HG03175 (cell line): Measurements from ENCODE around the gene PAGE2.
"Not testable (repeated sequence)": the region's sequence is repeated elsewhere in the genome, so short reads cannot be mapped to it uniquely, and the experiment has no call there.

Experiments used
- ATAC-seq: cut with Tn5 transposase; IDR thresholded peaks from one replicate; pipeline ENCODE4 v1.9.1; 2021; ENCODE audit warnings: mild to moderate bottlenecking, moderate library complexity; ENCODE audit not compliant: unreplicated experiment

The PAGE2 gene, protein sequence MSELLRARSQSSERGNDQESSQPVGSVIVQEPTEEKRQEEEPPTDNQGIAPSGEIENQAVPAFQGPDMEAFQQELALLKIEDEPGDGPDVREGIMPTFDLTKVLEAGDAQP

DNA sequence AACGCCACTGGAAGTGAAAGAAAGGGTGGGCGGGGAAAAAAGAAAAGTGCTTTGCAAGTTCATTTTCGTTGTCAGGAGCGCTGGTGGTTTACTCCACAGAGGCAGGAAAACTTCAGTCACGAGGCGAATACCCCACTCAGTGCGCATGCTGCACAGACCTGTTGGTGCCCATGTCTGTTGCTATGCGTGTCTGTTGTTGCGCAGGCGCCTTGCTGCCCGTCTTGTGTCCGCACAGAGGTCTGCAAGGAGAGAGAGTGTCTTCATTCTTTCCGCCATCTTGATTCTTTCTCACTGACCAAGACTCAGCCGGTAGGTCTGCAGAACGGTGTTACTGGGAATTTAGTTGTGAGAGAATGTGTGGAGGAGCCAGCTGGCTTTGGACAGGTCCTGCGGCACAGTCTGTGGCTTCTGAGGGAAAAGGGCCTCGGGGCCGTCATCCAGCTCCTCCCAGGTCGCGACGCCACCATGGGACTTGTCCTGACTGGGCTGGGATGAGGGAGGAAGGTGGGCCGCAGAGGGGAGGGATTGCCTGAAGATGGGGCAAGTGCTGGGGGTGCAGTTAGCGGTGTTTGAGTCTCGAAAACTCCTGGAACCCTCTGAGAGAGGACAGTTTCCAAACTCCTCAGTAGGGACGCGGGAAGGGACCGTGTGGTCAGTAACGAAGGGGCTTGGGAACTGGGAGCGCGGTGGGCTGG, at the start of gene PAGE2:
Gene PAGE2, plus strand, starts transcription at position 224 of the 695 bp plus-strand sequence. CDS start 1,003 bp downstream, outside the sequence.
- no peak for ATAC-seq

DNA sequence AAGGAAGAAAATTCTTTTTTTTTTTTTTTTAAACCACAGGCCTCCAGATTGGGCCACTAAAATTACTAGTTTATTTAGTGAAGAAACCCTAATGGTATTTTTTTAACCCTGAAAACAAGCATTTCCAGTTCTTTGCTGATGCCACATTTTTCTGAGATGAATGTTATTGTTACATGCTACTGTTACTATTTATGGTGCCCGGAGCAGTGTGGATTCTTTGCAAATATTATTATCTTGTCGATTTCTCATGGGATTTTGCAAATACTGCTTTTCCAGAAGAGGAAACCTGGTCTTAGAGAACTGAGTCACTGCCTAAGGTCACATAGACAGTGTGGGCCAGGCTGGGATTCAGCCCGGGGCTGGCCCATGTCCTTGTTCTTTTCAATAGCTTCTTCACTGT, 49.3 kb upstream of the PAGE2 start:
- no peak for ATAC-seq

DNA sequence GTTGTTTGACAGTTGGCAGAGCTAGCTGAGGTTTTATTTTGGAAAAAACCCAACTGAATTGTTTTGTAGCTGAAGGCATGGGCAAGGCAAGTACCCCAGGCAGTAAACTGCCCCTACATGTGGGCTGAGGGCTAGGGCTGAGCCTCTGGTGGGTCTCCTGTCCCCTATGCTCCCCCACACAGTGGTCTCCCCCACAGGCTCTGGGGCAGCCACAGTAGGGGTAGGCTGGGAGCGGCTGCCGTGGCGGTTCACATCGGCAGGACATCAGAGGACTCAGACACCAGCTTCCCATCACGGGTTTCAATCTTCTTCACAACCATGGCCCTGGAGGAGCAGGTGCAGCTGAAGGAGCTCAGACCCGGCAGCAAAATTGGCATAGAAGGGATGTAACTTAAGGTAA, 47.3 kb upstream of the PAGE2 start:
- ATAC-seq, result no peak

DNA sequence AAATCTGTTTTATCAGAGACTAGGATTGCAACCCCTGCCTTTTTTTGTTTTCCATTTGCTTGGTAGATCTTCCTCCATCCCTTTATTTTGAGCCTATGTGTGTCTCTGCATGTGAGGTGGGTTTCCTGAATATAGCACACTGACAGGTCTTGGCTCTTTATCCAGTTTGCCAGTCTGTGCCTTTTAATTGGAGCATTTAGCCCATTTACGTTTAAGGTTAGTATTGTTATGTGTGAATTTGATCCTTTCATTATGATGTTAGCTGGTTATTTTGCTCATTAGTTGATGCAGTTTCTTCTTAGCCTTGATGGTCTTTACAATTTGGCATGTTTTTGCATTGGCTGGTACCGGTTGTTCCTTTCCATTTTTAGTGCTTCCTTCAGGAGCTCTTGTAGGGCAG, 38.2 kb upstream of the PAGE2 start:
- ATAC-seq, result not testable (repeated sequence)

DNA sequence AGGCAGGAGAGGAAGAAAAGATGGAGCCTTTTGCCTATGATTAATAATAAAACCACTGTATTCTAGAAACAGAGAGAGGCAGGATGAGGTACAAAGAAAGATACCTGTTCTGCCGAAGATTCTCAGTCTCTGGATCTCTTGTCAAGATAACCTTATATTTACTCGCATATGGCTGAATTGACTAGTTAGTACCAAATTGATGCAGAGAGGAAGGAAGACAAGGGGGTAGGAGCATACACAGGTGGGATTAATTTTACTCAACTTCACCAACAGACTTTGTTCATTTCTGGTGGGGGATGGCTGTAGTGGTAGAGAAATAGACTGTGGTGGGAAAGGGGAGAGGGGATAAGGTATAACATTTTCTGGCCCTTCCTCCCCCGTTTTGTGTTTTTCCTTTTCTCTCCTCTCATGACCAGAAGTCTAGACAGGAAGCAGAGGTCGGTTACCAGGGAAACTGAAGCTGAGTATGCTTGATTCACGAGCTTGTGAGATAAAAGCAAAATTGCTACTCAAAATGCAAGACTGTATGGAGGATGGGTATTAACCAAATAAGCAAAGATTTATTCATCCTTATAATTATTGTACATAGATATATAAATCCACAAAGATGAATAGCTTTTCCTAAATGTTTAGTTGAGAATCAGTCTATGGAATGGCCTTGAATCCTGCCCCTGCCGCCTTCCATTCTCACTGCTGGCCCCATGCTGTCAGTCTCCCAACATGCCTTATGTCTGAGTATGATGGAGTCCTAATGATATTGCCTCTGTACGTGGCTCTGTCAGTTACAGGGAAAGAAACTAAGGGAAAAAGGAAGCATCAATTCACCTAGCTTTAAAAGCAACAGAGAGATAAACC, 31.8 kb upstream of the PAGE2 start:
- no peak for ATAC-seq

DNA sequence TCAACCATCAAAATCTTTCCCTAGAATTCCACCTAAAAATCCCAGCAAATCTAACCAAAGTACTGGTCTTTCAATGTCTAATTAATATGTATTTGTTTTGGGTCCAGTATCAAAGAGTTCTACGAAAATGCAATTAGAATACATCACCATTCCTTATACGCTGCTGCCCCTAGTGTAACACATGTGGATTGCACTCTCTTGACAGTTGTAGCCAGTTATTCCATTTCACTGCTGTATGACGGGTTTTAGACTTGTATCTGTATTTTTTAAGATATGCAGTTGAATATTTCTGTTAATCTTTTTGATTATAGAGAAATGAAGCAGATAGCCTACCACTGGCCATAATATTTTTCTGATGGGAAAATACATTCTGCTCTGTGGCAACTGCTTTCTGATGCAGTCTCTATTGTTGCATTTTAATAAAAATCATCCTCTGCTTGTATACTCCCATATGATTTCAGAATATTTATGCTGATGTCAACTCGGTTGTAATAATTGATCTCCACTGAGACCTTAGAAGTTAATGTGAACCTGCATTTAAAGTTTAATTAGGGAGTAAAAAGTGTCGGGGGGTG, 31.1 kb upstream of the PAGE2 start:
- ATAC-seq, result no peak

DNA sequence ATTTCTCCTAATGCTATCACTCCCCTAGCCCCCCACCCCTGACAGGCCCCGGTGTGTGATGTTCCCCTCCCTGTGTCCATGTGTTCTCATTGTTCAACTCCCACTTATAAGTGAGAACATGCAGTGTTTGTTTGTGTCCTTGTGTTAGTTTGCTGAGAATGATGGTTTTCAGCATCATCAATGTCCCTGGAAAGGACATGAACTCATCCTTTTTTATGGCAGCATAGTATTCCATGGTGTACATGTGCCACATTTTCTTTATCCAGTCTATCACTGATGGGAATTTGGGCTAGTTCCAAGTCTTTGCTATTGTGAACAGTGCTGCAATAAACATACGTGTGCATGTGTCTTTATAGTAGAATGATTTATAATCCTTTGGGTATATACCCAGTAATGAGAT, 21.6 kb upstream of the PAGE2 start:
- ATAC-seq, result not testable (repeated sequence)

DNA sequence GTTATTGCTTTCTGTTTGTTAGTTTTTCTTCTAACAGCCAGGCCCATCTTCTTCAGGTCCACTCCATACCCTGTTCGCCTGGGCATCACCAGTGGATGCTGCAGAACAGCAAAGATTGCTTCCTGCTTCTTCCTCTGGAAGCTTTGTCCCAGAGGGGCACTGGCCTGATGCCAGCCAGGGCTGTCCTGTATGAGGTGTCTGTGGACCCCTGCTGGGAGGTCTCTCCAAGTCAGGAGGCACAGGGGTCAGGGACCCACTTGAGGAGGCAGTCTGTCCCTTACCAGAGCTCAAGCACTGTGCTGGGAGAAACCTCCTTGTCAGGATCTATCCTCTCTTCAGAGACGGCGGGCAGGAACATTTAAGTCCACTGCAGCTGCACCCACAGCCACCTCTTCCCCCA, 16.5 kb upstream of the PAGE2 start:
- ATAC-seq, result no peak

DNA sequence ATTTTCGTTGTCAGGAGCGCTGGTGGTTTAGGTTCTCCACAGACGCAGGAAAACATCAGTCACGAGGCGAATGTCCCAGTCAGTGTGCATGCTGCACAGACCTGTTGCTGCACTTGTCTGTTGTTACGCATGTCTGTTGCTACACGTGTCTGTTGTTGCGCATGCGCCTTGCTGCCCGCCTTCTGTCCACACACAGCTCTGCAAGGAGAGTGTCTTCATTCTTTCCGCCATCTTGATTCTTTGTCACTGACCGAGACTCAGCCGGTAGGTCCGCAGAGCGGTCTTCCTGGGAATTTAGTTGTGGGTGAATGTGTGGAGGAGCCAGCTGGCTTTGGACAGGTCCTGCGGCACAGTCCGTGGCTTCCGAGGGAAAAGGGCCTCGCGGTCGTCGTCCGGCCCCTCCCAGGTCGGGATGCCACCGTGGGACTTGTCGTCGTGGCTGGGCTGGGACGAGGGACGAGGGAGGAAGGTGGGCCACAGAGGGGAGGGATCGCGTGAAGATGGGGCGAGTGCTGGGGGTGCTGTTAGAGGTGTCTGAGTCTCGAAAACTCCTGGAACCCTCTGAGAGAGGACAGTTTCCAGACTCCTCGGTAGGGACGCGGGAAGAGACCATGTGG, 13.9 kb upstream of the PAGE2 start, which contains the start of gene PAGE2B:
Gene PAGE2B, plus strand, starts transcription at position 180 of the 617 bp plus-strand sequence. CDS start 1,012 bp downstream, outside the sequence.
- no peak for ATAC-seq

DNA sequence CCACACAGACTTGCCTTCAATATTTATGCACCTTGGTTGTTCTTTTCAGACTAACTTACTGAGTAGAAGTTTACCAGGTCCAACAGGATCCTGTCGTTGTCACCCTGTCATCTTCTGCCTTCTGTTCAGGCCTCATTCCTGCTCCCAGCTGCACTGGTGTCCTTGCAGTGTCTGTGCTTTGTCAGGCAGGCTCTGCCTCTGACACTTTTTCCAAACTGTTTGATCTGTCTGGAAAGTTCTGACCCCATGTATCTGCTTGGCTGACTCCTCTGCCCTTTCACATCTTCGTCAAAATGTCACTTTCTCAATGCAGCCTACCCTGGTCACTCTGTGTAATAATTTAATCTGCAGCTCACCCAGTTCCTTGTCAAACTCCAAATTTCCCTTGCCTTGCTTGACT, 9.9 kb downstream of the PAGE2 start:
- ATAC-seq, result no peak

DNA sequence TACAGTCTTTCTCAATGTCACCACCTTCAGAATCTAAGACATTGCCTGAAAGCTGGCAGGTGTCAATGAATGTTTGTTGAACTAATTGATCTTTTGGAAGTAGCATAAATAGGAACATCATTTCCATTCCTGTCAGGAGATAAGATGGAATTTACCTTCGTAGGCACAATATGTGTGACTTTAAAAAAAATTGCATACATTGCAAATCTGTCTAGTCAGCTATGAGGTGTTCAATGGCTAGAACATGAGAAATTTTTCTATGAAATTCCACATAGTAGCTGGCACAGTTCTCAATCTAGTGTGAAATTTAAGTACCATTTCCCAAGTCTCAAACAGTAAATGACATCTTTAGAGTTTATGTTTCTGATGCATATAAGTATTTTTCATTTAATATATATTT, 10.3 kb downstream of the PAGE2 start:
- ATAC-seq, result no peak

DNA sequence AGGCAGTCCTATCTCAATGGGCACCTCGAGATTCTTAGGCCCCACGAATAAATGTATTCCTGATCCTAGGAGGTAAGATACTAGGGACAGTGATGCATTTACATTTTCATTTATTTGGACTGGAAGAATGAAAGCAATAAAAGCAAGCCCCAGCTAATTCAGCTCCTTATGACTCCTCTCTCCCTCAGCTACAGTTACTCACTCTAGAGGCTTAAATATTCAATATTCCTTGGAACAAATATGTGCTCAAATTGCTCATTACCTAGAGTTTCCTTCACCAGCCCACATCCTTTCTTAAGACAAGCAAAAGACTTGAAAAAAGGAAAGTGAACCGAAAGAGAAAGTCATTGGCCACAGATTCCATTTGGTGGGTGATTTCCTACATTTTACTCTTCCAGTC, 13.9 kb downstream of the PAGE2 start:
- ATAC-seq, result no peak

DNA sequence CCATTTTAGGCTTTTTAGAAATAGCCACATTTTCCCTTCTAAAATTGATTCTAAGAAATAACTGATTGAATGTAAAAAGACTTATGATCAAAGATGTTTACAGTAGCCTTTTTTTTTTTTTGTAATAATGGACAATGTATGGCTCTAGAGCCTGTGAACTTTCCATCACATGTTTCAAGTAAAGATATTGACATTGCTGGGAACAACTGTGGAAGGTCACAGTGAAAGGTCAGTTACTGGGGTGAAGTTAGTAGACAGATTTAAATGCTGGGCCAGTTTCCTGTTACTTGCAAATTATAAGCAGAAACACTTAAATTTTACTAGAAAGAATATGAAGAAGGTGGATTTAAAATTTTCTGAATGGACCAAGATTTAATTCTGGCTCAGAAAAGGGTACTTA, 18.4 kb downstream of the PAGE2 start:
- ATAC-seq, result no peak

DNA sequence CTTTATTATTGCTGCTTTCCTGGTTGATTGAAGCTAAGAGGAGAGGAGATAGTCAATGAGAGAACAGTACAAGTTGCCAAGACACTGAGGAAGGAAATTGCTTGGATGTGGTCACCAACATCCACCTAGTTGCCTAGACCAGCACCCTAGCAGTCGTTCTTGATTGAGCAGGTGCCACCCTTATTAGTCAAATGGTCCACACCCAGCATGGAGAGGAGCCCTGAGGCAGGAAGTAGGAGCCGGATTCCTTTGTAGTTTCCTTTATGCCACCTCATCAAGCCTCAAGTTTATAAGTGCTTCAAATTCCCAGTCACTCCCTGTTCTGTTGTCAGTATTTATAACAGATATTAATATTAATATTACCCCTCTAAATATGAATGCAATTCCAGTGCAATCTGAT, 19.1 kb downstream of the PAGE2 start:
- ATAC-seq, result no peak

DNA sequence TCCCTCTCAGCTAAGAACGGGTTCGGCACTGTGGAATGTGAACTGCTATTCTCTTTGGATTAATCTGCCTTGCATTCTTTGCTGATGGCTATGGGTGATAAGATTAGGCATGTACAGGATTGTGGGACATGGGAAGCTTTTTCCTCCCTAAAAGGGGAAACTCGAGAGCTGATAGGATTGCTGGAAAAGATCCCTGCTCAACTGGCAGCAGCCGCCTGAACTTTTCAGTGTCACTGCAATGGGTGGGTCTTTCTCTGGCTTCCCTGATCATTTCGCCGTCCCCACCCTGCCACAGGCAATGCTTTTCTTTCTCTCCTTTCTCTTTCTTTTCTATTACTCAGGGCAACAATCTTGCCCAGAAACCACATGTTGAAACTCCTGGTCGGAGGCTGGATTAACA, 20.5 kb downstream of the PAGE2 start:
- no peak for ATAC-seq

DNA sequence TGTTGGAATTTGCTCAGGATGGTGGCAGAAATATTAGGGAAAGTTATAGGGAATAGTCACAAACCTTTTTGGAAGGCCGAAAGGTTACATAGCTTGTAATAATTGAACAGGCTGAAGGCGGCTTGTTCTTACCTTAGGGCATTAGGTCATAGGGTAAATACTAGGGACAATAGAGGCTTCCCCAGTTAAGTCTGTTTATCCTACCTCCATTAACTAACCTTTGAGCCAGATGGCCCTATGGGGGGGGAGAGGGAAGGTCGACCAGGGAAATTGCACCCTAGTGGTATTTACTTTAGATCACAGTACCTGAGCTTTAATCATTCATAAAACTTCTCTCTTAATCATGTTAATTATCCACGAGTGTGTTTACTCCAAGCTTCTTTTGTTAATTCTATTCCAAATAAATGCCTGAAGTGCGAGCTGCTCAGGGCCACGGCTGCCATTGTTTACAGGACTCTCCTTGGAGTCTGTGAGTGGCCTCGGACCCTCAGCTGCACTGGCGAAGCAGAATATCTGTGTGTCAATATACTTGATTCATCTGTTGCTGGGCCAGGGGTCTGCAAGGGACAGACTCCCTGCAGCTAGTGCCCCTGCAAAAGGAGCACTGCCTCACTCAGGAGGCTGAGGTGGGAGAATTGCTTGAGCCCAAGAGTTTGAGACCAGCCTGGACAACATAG, 22.9 kb downstream of the PAGE2 start:
- no peak for ATAC-seq

DNA sequence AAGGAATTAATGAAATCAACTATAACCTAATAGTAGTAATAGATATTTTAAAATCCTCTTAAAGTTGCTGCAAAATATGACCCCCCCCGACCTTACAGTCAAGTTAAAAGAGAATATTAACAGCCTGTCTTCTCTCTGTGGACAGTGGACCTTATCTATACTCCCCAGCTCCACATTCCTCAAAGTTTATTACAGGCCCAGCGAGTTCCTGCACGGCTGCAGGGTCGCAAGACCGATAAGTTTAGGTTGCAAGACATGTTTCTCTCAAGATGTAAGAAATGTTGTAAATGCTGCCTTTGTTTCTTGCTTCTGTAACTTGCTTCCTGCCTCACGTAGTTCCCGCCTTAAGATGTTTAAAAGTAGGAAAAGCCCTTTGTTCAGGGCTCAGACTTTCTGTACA, 27.8 kb downstream of the PAGE2 start:
- not testable (repeated sequence) for ATAC-seq

DNA sequence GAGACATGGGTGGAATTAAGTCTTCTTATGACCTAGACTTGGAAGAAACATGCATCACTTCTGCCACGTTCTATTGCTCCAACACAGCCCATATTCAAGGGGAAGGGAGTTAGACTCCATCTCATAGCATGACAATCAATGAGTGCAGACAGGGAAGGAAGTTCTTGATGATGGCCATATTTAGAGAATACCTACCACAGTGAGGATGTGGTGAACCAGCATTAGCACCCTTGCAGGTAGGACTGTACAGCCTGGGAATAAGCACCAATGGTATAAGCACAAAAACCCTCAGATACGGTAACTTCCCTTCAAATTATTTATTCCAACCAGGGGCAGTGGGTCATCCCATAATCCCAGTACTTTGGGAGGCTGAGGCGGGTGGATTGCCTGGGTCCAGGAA, 29.8 kb downstream of the PAGE2 start:
- no peak for ATAC-seq

DNA sequence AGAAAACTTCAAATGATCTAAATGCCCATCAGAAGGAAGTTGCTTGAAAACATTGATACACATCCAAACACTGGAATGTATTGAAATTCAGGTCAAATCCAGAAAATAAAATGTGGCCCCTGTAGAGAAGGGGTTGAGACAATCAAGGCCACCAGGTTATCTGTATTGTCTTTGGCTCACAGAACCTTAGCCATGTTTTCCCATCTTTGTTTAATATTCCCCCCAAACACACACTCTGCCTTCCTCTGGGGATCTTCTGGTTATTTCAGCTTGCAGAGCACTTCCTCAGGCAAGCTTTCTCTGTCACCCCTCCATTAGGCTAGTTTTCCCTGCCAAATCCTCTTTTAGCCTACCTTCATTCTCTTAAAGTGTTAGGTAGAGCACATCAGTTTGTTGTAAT, 30.5 kb downstream of the PAGE2 start:
- no peak for ATAC-seq

DNA sequence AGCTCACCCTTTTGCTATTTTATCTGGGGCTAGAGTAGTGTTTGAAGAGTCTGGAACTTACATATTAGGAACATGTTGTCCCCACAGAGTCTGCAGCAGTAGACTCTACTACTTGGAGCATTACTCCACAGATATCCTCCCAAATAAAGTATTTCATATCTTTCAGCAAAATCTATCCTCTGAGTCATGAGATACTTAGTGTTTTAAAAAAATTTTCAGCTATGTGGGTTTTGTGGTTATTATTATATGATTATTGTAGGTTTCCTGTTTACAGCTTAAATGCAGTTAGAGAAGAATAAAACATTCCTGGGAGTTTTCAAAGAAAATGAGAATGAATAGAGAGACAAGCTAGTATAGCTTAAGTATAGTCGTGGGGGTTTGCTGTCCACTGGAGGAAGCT, 30.9 kb downstream of the PAGE2 start:
- ATAC-seq, result no peak
